CD4-positive, alpha-beta T cell treated with Interleukin-12 subunit alpha and Interleukin-12 subunit beta, for 1 hour (primary cell): ENCODE measurements around the gene TDRD3.
"Not testable (repeated sequence)": the region's sequence is repeated elsewhere in the genome, so short reads cannot be mapped to it uniquely, and the experiment has no call there.

Experiments
- DNase-seq: peaks from one replicate; pipeline ENCODE4 v3.0.0-alpha.2; 2020

Gene TDRD3

GRCh38 chr13:60398907-60399589 is 2.0 kb downstream of the TDRD3 start:
- DNase-seq, result no peak

- DNase-seq, result no peak
Observed at GRCh38 chr13:60402022-60402421, 5.0 kb downstream of the TDRD3 start.

- no peak for DNase-seq
Observed at GRCh38 chr13:60407095-60407494, 10.1 kb downstream of the TDRD3 start.

GRCh38 chr13:60407852-60408251 is 10.8 kb downstream of the TDRD3 start:
- not testable (repeated sequence) for DNase-seq

- not testable (repeated sequence) for DNase-seq
Observed at GRCh38 chr13:60409574-60410292, 12.7 kb downstream of the TDRD3 start.

GRCh38 chr13:60410299-60410698 is 13.3 kb downstream of the TDRD3 start:
- no peak for DNase-seq

GRCh38 chr13:60411464-60411863 is 14.4 kb downstream of the TDRD3 start:
- no peak for DNase-seq

GRCh38 chr13:60411983-60412382 is 15.0 kb downstream of the TDRD3 start:
- no peak for DNase-seq

GRCh38 chr13:60412909-60413616 is 16.0 kb downstream of the TDRD3 start:
- DNase-seq, result no peak

GRCh38 chr13:60414177-60414576 is 17.2 kb downstream of the TDRD3 start:
- no peak for DNase-seq

- no peak for DNase-seq
Observed at GRCh38 chr13:60417734-60418133, 20.7 kb downstream of the TDRD3 start.

- DNase-seq, result no peak
Observed at GRCh38 chr13:60418954-60419353, 21.9 kb downstream of the TDRD3 start.

GRCh38 chr13:60425332-60425731 is 28.3 kb downstream of the TDRD3 start:
- DNase-seq, result no peak

GRCh38 chr13:60426075-60426474 is 29.1 kb downstream of the TDRD3 start:
- no peak for DNase-seq

- DNase-seq, result peak; percentile 20
Observed at GRCh38 chr13:60427285-60427684, 30.3 kb downstream of the TDRD3 start.

GRCh38 chr13:60431108-60431700 is 34.2 kb downstream of the TDRD3 start:
- peak; percentile 69 for DNase-seq

- DNase-seq, result no peak
Observed at GRCh38 chr13:60433505-60433904, 36.5 kb downstream of the TDRD3 start.

GRCh38 chr13:60435762-60436374 is 38.8 kb downstream of the TDRD3 start:
- no peak for DNase-seq

- DNase-seq, result no peak
Observed at GRCh38 chr13:60439201-60439600, 42.2 kb downstream of the TDRD3 start.

- no peak for DNase-seq
Observed at GRCh38 chr13:60441761-60442160, 44.7 kb downstream of the TDRD3 start.

GRCh38 chr13:60448907-60449510 is 52.0 kb downstream of the TDRD3 start:
- DNase-seq, result peak; percentile 29

- no peak for DNase-seq
Observed at GRCh38 chr13:60453490-60453889, 56.5 kb downstream of the TDRD3 start.

- DNase-seq, result no peak
Observed at GRCh38 chr13:60454425-60454824, 57.4 kb downstream of the TDRD3 start.
